HG03045 (cell line): ENCODE measurements around the gene CBFA2T3.

Experiments
- ATAC-seq: cut with Tn5 transposase; IDR thresholded peaks from one replicate; pipeline ENCODE4 v1.9.1; 2021; ENCODE audit warnings: mild to moderate bottlenecking, moderate library complexity; ENCODE audit not compliant: unreplicated experiment

The CBFA2T3 gene

DNA sequence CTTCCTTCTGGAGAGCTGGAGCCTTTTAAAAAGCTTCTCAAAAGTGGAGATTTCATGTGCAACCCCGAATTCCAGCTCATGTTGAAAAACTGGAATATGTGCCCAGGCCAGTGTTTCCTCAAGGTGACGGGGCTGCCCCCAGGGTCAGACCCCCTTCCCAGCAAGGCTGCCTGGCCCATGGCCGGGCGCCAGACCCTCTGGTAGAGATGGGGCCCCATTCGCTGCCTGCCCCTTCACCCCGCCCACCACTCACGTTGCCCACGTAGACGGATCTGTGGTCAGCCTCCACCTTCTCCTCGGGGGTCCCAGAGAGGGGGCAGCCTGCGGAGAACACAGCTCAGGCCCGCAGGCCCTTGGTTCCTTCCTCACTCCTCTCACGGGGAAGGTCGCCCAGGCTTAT lies 111.7 kb downstream of the CBFA2T3 start:
- ATAC-seq, result no peak

DNA sequence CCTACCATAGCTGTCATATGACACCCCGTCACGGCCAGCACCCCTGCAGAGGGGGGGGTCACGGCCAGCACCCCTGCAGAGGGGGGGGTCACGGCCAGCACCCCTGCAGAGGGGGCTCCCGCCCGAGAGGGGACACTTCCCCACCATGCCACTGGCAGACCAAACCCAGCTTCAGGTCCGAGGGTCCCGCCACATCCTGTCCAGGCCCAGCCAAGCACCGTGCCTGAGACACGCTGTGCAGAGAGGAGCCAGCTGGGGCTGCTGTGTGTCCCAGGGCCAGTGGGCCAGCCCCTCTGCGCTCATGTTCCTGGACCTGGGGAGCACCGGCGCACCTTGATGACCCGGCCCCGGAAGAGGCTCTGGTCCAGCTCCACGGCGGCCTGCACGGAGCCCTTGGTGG lies 112.5 kb downstream of the CBFA2T3 start:
- no peak for ATAC-seq

DNA sequence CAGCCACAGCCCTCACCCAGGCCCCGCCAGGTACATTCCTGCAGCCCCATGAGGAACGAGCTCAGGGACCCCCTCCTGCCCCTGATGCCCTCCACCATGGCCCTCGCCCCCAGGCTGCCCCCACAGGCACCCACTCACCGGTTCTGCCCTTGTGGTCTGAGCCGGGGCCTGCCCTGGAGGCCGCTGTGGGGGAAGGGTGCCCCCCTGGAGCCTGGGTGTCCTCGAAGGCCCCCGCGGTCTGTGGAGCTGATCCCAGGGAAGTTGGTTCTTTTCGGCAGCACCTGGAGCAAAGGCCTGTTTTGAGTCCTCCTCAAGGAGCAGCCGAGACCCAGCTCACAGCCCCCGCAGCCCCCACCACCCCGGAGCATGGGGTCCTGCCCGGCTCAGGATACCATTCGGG lies 112.9 kb downstream of the CBFA2T3 start:
- ATAC-seq, result no peak

DNA sequence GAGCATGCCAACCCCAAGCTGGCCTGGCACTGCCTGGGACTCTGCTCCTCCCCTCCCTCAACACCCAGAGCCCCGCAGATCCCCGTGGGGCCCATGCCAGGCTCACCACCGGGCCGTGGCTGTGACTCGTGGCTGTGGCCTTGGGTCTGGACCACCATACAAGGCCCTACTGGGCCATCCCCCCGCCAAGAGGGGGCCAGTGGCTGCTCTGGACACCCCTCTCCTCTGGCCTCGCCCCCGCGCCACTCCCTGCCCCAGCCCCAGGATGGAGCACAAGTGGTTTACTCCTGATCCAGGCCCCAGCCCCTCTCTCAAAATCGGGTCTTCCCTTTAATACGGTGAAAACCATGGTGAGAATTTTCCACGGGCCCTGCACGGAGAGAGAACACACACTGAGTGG lies 113.6 kb downstream of the CBFA2T3 start:
- ATAC-seq, result no peak

DNA sequence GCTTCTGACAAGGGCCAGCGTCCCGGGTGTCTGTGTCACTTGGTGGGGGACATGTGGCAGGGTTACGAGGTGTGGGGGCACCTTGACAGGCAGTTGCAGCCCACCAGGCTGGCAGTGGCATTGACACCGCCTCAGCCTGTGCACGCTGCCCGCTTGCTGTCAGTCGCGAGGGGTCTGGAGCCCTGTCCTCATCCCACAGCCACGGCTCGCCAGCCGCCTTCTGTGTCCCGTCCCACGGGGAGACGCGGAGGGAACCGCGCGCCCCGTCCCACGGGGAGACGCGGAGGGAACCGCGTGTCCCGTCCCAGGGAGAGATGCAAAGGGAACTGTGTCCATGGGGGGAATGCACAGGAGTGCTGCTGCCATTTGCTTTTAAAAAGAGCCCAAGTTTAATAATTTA lies 114.0 kb downstream of the CBFA2T3 start:
- no peak for ATAC-seq

DNA sequence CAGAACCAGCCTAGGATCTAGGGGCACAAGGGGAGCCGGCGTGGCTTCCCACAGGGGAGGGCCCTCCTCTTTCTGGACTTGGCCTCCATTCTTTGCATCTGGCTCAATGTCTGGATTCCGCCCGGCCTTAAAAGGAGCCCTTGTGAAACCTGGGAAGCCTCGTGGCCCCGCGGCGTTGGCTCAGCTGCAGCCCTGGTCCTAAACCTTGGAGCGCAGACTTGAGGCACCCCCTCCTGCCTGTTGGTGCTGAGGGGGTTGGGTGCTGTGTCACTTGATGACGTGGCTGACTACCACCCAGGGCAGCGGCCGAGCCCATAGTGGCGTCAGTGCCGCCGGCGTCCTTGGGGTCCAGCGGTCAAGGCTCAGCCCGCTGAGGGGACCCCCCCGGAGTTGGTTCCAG lies 115.6 kb downstream of the CBFA2T3 start:
- ATAC-seq, result no peak

DNA sequence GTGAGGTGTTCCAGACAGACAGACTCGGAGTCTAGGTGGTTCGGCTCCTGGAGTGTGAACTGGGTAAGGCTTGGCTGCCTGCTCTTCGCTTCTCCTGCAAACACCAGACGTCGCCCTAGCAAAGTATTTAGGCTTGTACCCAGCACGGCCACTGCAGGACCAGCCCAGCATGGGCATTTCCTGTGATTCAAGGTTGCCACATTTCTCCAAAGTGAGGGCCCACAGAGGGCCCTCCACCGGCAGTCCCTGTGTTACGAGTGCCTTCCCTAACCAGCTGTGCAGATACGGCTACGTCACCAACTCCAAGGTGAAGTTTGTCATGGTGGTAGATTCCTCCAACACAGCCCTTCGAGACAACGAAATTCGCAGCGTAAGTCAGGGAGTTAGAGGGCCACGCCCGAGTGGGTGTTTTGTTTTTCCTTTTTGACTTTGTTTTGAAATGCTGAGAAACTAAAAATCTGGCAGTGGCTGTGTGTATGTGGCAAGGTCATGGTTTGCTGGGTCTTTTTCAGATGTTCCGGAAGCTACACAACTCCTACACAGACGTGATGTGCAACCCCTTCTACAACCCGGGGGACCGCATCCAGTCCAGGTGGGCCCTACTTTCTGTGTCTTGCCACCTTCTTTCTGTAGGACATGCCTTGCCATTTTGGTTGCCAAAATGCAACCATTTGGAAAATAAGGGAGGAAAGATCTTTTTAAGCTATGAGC lies 117.5 kb downstream of the CBFA2T3 start:
- no peak for ATAC-seq

DNA sequence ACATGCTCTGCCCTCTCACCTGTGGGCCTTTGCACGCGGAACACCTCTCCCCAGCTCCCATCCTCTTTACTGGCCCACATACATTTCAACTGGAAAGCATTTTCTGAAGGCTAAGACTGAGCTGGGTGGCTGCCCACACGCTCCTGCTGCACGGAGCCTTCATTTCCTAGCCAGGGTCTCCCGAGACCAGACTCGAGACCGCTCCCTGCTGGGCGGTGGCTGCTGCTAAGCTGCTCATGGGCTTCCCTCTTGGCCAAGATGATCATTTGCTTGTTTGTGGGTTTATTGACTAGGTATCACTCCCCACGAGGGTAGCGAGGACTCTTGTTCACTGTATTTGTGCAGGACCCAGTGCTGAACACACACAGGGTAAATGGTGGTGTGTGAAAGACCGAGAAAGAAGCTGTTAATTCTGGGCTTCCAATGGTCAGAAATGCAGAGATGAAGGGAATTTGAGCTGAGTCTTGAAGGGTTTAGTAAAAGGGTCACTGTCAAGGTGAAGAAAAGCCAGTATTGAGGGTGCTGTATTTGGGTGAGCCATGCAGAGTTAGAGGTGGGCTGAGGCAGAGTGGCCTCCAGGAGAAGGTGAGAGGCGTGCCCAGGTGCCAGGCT lies 119.2 kb downstream of the CBFA2T3 start:
- ATAC-seq, result no peak

DNA sequence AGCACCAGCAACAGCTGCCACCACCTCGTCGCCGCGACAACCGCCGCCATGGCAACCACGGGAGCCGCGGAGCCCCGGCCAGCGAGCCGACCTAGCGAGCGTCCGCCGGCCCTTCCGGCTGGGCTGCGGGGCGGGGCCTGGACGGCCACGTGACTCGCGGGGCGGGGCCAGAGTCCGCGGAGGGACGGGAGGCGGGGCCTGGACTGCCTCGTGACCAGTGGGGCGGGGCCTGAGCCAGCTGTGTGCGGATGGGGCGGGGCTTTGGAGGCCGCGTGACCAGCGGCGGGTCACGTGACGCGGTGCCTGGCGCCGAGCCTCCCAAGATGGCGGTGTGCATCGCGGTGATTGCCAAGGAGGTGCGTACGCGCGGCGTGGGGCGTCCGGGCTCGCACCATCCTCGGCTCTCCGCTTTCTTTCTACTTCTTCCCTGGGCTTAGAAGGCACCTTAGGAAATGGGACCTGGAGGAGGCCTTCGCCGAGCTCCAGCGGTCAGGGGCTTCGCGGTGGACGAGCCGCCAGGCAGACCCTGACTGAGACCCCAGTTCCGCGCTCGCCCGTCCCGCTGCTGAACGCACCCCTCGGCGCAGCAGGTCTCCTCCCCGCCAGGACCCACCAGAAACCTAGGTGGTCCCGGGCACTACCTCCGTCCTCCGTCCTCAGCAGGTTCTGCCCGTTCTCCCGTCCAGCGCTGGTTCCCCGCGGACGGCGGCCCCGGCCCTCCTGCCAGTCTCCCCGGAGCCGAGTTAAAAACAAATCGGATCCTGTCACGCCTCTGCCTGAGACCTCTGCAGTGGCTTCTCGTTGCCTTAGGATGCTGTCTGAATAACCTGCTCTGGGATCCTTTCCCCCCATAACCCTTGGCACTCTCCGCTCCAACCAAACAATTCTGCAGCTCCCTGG lies 119.9 kb downstream of the CBFA2T3 start, which contains the start of the genes GALNS and TRAPPC2L:
TSS of gene GALNS (minus strand) at position 120 of the 900 bp plus-strand sequence. CDS start at position 50, 70 bp downstream.
TSS of gene TRAPPC2L (plus strand) at position 300 of the 900 bp plus-strand sequence. CDS start at position 324, 24 bp downstream.
- peak; percentile 86 for ATAC-seq

DNA sequence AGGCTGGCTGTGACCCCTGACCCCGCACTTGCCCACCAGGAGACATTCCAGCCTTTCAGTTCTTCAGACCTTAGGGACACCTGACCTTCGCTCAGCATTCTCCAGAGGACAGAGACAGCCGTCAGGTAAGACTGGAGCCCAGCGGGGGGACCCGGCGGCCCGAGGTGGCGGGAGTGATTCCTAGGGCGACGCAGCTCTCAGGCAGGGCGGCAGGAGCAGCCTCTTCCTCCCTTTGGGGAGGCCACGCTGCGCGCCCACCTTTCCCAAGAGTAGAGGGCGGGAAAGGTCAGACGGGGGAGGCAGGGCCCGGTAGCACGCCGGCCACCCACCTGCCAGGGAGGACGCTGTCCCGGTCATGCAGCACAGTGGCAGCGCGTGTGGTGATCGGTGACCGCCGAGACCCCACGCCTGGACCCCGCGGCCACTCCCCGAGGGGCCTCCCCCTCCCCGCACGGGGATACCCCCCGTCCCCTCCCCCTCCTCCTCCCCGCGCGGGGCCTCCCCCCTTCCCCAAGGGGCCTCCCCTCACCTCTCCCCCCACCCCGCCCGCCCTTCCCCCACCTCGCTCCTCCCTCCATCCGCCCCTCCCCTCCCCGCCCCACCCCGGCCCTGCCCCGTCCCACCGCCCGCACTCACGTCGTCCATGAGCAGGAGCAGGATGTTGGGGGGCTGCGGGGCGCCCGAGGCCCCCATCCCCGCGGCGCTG lies 120.7 kb downstream of the CBFA2T3 start:
- no peak for ATAC-seq

DNA sequence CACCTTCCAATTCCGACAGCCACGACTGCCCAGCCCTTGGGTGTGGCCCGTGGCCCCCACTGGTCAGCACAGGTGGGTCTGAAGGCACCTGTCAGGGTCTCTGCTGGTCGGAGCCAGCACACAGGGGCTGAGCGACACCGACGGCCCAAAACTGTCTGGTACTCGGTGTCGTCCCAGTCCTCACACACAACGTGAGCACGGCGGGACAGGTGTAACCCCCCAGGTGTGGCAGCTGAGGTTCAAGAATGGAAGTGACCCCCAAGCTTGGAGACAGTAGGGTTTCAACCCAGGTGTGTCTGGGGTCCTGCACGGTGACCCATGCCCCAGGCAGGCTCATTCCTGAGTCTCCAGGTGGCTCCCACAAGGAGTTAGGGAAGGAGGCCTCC lies 121.3 kb downstream of the CBFA2T3 start:
- no peak for ATAC-seq

DNA sequence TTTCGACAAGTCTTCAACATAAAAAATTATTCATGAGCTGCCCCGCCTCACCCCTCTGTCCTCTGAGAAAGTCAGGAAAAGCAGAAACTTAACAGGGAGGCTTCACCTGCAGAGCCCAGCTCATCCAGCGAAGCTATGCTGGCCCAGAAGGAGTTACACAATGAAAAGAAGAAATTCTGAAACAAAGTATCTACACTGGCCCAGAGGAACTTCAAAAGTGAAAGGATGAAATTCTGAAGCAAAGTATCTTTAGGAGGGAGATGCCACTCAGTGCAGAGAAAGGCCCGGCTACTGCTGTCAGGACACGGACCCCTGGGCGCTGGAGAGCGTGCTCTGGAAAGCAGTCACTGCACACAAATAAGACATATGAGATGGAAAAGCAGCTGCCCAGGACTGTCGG lies 121.8 kb downstream of the CBFA2T3 start:
- ATAC-seq, result no peak

DNA sequence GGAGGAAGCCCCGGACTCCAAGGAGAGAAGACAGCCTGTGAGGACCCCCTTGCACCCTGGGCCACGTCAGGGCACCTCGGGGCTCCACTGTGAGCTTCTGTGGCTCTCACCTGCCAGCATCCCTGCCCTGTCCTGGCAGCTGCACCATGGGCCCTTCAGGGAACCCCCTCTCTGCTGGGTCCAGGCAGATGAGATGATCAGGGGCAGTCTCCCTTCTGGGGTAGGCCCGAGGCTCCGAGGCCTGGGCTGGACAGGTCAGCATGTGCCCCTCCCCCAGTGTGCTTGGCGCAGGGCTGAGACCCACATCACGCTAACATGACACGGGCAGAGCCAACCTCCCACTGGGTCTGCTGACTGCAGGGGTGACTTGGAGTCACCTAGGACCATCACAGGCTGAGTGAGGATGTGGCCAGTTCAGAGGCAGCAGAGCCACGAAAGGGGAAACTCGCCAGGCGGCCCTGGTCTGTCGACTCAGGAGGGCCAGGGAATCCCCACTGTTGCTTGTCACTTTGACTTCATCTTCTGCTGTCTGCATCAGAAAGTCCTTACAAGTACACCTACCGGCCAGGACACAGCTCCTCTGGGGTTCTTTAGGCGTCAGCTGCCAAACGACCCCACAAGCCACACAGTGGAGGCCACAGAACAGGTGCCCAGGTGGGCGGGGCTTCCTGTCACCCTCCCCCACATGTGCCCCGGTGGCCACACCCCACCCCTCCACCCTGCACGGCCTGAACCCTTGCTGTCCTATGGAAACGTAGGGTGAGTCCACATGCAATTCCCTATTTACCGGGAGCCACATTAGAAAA lies 122.5 kb downstream of the CBFA2T3 start:
- no peak for ATAC-seq

DNA sequence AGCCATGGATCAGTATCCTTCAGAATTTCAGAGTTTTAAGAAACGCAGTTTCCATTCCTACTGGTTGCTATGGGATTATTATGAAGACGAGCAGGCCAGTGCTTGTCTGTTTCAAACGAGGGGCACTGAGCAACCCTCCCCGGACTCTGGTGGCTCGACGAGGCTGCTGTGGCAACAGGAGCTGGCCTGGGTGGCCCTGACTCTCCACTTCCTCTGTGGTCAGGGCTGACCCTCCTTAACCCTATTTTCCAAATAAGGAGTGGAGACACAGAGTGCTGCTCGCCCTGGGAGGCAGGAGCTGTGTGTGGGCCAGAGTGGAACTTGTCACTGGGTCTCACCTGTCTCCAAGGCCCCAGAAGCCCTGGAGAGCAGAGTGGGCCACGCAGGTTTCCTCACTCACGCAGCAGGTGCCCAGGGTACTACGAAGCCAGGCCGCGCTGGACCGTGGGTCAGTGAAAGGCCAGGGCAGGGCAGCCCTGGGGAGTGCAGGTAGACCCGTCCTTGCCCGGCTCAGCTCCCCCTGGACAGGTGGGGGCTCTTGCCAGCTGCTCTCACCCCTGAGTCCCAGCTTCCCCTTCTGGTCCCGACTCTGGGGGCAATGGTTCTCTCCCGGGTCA lies 123.6 kb downstream of the CBFA2T3 start:
- ATAC-seq, result no peak

DNA sequence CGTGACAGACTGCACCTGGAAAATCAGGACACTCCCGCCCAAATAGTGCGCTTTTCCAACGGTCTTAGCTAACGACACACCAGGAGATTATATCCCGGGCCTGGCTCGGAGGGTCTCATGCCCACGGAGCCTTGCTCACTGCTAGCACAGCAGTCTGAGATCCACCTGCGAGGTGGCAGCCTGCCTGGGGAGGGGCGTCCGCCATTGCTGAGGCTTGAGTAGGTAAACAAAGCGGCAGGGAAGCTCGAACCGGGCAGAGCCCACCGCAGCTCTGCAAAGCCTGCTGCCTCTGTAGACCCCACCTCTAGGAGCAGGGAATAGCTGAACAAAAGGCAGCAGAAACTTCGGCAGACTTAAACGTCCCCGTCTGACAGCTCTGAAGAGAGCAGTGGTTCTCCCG lies 125.4 kb downstream of the CBFA2T3 start:
- ATAC-seq, result no peak

DNA sequence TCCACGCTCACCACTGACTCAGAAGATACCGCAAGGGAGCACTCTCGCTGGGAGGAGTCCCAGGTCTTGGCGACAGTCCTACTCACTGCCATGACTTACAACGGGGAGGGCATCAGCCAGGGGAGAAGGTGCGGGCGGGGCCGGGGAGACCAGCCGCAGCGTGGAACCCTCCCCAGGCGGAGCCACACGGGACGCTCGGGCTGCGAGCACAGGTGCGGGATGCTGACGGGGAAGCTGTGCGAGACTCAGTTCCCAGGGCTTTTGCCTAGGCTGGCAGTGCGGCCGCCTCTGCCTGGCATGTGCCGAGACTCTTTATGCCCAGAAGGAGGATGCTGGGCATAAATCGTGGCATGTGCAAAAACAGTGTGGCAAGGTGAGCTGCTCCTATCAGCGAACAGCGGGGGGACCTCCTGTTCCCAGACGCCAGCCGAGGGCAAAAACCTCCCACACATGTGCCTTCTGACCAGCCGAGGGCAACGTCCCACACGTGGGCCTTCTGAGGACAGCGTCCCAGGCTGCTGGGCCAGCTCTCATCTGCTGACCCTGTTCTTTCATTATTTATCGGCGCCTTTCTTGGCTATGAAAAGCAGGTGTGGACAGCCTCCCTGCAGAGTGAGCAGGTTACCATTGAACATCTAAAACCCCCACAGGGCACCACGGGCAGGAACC lies 126.3 kb downstream of the CBFA2T3 start:
- ATAC-seq, result no peak

DNA sequence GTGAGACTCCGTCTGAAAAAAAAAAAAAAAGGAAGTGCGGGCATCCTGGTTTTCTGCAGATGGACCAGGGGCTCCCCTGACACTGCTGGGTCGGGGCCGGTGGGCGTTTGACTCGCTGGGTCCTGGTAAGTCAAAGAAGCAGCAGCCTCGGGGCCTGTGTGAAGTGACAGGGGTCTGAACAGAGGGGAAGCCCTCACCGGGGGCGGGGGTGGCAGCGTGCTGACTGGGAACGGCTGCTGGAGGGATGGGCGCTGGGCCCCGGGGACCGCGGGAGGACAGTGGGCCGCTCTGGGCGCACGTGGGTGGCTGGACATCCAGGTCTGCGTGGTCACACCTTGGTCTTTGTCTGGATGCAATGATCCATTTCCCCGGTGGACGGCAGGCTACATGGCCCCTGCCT lies 128.4 kb downstream of the CBFA2T3 start:
- no peak for ATAC-seq

DNA sequence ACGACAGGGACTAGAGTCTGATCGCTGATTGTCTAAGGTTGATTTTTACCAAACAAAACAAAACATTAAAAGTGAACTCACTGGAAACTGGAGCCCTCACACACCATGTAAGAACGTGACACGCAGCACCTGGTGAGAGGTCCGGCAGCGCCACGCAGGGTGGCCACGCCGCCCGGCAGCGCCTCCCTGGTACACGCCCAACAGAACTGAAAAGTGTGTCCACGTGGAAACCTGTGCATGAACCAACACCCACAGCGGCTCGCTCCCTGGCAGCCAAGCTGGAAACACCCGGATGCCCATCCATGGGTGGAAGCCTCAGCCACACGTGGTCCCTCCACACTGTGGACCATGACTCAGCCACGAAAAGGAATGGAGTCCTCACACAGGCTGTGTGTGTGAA lies 129.4 kb downstream of the CBFA2T3 start:
- no peak for ATAC-seq

DNA sequence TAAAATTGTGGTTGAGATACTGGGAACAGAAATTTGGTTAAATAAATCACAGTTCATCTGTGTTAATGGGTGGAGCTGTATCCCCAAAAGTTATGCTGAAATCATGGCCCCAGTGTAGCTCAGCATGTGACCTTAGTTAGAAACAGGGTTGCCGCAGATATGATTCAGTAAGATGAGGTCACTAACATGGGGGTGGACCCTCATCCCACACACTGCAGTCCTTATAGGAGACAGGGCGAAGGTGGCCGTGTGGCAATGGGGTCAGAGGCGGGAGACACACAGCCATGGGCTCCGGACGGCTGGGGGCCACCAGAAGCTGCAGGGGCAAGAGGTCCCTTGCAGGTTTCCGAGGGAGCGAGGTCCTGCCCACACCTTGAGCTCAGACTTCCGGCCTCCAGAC lies 130.9 kb downstream of the CBFA2T3 start:
- ATAC-seq, result no peak
